ENCODE measurements around the gene PHAF1.
A peak's percentile ranks its signal among the peaks of the same experiment; 100 is the strongest.

Gene PHAF1

DNA sequence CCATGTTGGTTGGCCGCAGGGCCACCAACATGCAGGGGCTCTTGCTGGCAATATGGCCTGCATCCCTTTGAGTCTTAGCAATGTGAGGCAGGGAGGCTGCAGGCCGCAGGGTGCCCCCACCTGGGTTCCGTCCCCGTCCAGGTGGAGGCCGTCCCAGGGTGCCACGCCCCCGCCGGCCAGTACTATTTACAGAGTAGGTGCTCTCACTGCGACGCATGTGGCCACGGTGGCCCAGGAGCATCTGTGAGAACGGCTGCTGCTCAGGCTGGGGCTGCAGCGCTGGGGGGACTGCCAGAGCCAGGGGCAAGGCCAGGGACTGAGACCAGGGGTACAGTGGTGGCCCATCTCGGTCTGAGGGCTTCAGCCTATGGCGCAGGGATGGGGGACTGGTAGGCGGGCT, 70.4 kb downstream of the PHAF1 start:
- no peak for DNase-seq (ENCODE audit: low spot score)

DNA sequence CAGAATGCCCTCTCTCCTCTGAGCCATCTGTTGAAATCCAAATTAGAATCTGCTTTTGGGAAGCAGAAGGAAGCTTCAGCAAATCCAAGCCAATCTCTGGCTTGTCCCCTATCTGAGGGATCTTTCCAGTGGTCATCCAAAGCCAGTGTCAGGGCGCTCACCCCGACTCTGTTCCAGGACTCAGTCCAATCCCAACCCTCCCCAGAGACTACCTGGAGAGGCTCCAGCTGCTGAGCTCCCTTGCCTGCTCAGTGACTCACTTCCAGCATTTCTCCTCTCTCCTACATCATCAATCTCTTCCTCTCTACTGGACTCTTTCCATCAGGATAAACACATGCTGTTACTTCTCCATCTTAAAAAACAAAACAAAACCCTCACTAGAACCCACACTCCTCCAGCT, 71.6 kb downstream of the PHAF1 start:
- DNase-seq (ENCODE audit: low spot score), result peak; percentile 52

DNA sequence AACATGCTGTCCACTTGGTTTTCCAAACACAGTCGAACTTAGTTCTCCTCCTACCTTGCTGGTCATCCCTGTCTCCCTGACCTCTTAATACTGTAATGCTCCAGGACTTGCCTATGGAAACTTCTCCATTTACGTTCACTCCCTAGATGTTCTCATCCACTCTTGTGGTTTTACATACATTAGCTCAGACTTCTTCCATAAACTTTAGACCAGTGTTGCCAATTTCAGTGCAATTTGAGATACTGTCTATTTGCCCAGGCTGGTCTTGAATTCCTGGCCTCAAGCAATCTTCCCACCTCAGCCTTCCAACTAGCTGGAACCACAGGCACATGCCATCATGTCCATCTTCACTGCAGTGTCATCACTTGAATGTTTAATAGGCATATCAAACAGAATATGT, 72.5 kb downstream of the PHAF1 start:
- DNase-seq (ENCODE audit: low spot score), result no peak

DNA sequence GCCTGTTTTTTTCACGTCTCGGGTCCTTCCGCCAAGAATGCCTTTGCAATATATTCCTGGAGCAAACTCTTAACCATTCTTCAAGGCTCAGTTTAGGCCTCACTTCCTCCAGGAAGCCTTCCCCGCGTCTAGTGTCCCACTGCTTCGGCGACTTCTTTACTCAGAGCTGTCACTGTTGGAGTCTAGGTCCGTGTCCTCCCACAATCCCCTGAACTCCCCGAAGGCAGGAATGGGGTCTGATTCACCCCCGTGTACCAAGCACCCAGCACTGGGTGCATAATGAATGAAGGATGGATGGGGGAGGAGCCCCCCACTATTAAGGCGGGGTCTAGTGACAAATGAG, 73.5 kb downstream of the PHAF1 start:
- no peak for DNase-seq (ENCODE audit: low spot score)

DNA sequence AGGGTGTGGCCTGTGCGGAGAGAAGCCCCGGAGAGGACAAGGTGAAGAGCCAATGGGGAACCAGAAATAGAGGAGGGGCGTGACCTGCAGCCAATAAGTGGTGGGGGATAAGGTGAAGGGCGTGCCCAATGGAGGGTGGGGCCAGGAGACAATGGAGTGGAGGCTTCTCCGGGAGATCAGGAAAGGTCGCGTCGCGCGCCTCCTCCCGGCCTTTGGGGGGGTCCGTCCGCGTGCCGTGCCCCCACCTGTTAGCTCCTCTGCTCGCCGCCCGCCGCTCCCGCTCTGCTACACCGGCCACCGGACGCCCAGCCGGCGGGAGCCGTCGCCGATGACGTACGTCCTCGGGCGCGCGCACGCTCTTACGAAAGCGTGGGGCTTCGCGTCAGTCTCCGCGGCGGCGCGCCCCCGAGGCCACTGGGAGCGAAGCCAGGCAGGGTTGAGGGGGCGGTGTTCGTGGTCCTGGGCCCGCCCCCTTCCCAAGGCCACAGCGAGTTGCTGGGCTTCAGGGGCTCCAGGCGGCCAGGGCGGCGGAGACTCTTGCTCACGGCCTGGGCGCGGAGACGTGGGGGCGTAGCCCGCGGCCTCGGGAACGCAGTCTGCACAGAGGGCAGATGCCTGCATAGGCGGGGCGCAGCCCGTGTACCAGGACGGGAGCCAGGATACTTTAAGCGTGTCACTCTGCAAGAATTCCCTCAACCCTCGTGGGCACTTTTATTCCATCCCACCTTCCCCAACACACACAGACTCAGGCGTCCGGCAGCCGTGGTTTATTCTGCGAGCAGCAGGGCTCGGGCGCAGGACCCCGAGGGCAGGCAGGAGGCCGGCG, 74.1 kb downstream of the PHAF1 start, which contains the start of gene MATCAP1:
TSS of gene MATCAP1 (minus strand) at position 337 of the 826 bp plus-strand sequence. CDS start 3,353 bp downstream, outside the sequence.
- peak; percentile 98 for DNase-seq (ENCODE audit: low spot score)

DNA sequence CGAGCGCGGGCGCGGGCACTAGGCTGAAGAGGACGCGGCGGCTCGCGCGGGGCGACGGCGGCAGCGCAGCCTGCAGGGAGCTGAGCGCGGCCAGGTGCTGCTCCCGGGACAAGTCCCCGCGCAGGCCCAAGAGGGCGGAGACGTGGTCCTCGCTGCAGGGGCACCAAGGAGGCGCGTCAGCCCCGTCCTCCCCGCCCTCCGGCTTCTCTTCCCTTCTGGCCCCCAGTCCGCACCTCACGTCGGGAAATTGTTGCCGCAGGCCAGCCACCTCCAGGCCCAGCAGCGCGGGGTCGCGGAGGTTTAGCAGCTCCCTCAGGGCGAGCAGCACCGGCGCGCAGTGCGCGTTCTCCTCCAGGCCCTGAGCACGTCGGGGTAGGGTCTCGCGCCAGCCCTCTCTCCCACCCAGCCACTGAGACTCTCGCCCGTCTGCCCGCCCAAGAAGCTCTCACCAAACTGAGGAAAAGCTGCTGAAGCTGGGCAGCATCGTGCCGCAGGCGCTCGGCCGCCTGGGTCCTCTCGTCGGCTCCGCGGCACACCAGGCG, 74.8 kb downstream of the PHAF1 start:
- no peak for DNase-seq (ENCODE audit: low spot score)

DNA sequence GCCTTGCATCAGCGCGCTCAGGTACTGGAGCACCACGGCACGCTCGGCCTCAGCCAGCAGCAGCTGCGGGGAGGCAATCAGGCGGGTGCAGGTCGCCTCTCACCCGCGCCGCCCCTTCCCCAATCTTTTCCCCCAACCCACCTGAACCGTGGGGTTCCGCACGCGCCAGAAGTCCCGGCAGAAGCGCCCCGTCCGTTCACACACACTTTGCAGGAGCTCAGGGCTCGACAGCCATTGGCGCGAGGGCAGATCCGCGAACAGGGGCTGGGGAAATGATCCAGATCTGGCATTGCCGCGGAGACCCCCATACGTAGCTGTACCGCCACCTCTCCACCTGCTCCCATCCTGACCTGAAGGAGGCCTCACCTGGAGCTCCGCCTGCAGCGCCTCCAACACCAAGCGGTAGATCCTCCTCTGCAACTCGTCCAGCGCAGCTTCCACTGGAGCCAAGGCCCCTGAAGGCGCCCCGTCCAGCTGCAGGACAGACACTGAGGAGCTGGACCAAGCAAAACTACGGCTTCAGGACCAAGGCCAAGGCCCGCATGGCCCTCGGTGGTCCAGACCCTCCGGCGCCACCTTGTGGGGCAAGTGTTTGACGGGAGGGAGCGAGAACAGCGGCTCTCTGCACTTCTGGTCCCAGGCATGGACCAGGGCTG, 75.4 kb downstream of the PHAF1 start:
- DNase-seq (ENCODE audit: low spot score), result peak; percentile 90

DNA sequence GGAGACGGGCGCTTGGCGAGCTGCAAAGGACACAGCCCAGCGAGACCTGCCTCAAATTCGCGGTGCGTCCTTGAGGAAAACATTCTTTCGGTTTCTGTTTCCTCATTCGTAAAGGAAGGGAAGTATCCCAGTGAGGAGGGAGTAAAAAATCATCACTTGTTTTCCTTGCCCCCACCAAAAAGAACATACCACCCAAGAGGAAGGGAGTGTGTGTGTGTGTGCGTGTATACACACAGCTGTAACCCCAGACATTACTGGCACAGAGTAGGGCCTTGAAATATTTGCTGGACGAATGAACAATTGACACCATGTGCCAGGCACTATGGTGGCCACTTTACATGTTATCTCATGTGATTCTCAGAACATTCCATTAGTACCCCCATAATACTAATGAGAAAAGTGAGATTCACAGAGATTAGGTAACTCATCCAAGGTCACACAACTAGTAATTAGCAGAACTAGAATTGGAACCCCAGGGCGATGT, 76.0 kb downstream of the PHAF1 start:
- DNase-seq (ENCODE audit: low spot score), result no peak

DNA sequence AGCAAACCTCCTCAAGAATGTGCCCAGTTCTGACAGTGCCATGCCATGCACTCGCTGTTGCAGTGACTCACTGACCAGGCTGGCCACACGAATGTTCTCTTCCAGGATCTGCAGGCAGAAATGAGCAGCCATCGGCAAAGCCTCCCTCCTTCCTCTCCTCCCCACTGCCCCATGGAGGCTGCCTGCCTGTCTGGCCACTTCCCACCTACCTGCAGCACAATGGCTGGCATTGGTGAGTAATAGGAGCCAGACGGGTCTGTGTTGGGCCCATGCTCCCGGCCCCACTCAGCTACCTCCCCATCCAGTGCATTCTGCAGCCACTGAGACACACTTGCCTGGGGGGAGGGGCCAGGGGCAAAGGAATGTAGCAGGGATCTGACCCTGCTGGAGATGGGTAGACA, 76.8 kb downstream of the PHAF1 start:
- peak; percentile 93 for DNase-seq (ENCODE audit: low spot score)

DNA sequence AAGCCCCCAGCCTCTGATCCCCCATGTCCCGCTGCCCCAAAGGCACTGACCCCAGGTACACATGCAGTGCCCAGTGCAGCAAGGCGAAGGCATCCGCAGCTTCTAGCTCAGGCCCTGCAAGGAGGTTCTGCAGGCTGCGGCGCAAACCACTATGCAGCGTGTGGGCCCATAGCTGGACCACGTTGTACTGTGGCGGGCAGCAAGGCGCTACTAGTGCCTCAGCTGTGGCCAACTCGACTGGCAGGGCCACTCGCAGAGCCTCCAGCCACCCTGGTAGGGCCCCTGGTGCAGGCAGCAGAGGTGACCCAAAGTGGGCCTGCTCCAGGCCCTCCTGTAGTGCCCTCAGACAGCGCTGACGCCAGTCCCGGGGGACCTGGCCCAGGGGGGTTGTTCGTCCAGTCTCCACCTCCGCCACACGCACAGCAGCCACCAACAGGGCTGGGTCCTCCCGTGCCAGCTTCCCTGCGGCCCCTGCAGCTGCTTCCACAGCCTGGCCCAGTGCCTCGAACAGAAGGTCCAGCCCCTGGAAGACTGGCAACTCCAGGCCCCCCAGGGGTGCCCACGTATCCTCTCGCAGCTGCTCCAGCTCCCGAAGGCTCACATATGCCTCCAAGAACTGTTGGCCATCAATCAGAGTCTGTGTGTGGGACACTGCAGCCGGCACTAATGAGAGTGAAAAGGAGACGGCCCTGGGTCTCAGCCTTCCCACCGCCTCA, 77.6 kb downstream of the PHAF1 start:
- DNase-seq (ENCODE audit: low spot score), result no peak

DNA sequence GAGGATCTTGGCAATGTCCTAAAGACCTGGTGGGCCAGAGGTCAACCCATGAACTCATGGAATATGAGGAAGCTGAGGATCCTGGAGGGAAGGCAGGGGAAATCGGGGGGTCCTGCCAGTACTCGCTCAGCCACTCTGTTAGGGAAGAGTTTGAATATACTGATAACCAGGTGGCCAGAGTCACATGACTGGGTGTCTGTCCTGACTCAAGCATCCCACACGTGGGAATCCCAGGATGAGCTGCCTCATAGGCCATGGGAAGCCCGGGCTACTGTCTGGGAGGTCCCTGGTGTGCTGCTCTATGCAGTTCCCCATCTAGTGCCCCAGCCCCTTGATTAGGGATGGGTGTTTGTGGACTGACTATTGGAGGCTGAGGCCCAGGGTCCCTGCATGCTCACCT, 78.6 kb downstream of the PHAF1 start:
- DNase-seq (ENCODE audit: low spot score), result no peak

DNA sequence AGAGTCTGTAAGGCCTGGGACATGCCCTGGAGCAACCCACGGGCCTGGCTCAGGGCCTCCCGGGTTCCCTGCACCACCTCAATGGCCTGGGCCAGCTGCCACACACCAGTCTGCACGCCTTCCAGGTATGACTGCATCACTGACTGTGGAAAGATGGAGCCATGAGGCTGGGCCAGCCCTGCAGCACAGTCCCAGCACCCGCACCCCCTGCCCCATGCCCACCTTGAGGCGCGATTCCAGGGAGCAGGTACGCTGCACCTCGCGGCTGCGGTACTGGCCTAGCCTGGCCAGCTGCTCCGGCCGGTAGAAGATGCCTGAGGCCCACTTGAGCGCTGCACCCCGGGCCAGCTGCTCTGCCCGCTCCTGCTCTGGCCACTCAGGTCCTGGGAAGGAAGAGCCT, 79.1 kb downstream of the PHAF1 start:
- no peak for DNase-seq (ENCODE audit: low spot score)

DNA sequence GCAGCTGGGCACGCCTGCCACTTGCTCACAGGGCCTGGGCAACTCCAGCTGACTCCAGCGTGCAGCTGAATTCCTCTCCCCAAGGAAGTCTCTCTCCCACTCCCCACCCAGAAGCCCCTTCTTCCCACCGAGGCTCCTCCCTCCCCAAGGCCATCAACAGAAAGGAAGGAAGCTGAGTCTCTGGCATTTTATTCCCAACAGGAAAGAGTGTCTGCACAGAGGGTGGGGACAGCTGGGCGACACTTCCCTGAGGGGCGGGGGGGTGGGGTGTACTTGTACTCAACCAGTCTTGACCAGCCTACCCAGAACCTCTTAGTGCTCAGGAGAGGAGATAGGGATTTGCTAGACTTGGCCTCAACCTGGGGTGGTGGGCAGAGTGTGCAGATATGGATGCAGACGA, 80.3 kb downstream of the PHAF1 start, which contains the start of gene EXOC3L1:
TSS of gene EXOC3L1 (minus strand) at position 96 of the 400 bp plus-strand sequence. CDS start 460 bp downstream, outside the sequence.
- DNase-seq (ENCODE audit: low spot score), result no peak

DNA sequence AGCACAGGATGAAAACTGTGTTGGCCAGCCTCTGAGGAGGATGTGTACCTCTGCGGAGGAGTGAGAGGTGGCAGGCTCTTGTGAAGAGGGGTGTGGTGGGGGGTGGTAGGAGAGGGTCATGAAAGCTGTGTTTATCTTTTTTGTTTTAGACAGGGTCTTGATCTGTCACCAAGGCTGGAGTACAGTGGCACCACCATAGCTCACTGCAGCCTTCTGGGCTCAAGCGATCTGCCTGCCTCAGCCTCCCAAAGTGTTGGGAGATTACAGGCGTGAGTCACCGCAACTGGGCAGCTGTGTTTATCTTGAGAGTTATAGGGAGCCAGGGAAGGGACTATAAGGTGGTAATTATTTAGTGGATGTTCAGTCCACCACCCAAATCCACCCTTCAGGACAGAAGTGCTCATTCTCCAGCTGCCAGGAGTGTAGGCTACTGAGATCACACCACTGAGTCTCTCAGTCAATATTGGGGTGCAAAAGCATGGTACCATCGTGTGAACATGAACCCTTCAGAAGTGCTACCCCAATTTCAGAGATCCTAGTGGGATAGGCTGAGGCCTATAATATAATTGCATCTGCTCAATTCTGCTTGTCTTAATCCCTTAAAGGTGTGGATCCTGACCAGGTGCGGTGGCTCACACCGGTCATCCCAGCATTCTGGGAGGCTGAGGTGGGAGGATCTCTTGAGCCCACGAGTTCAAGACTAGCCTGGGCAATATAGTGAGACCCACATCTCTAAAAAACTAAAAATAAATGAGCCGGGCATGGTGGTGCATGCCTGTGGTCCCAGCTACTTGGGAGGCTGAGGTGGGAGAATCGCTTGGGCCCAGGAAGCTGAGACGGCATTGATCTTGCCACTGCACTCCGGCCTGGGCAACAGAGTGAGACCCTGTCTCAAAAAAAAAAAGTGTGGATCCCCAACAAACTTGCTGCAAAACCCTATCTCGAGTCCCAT, 81.0 kb downstream of the PHAF1 start:
- DNase-seq (ENCODE audit: low spot score), result no peak

DNA sequence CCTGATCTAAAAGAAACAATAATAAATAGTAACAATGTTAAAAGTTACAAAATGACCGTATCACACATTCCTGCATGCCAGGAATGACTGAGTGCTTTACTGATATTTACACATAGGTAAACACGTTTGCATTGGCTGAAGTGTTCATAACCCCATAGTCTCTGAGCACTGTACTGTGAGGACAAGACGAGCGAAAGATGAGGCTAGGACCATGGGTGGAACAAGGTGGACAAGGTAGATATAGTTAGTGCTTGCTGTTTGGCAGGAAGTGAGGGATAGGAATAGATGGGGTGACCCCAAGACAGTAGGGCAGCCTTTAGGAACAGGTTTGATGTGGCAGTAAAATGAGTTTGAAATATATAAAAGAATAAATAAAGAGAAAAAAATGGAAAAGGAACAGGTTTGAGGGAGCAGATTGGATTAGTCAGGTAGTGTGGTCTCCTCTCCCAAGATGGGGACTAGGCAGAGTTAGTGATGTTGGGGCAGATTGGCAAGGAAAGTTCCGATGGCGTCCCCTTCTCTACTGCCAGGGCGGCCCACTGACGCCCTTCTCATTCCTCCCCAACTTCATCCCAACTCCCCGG, 81.8 kb downstream of the PHAF1 start:
- DNase-seq (ENCODE audit: low spot score), result no peak

DNA sequence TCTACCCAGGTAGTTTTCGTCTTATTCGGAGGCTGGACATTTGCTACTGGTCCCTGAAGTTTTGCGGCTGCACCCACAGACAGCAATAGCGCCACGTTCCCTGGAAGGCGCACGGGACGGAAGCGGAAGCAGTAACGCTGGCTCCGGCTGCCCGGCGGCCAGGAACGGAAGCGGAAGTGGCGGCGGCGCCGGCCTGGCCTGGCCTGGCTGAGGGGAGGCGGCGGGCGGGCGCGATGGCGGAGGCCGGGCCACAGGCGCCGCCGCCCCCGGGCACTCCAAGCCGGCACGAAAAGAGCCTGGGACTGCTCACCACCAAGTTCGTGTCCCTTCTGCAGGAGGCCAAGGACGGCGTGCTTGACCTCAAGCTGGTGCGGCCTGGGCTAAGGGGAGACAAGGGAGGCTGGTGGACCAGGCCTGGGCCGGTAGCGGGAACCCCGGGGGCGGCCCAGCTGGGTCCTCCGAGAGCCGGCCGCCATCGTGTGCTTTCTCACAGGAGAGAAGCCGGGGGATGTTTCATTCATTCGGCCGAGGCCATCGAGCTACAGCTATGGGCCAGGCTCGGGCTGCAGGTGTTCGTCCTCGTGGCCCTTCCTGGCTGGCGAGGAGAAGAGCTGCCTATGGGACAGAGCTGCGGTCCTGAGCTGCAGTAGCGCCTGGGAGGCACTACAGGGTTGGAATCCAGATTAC, 82.4 kb downstream of the PHAF1 start, which contains the start of gene E2F4:
TSS of gene E2F4 (plus strand) at position 161 of the 687 bp plus-strand sequence. CDS start at position 234, 73 bp downstream.
- peak; percentile 93 for DNase-seq (ENCODE audit: low spot score)

DNA sequence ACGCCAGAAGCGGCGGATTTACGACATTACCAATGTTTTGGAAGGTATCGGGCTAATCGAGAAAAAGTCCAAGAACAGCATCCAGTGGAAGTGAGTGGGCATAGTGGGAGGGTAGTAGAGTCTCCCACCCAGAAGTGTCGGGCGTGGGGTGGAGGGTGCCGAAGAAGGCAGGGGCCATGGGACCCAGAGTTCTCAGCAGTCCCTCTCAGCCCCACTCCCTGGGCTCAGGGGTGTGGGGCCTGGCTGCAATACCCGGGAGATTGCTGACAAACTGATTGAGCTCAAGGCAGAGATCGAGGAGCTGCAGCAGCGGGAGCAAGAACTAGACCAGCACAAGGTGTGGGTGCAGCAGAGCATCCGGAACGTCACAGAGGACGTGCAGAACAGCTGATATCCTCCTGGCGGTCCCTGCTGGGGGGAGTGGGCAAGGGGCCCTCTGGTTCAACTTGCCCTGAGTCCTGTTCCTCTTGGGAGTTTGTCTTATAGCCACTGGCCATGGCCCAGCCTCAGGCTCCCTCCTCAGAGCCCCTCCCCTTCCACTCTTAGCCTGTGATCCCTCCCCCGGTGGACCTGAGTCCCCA, 83.1 kb downstream of the PHAF1 start:
- DNase-seq (ENCODE audit: low spot score), result no peak

DNA sequence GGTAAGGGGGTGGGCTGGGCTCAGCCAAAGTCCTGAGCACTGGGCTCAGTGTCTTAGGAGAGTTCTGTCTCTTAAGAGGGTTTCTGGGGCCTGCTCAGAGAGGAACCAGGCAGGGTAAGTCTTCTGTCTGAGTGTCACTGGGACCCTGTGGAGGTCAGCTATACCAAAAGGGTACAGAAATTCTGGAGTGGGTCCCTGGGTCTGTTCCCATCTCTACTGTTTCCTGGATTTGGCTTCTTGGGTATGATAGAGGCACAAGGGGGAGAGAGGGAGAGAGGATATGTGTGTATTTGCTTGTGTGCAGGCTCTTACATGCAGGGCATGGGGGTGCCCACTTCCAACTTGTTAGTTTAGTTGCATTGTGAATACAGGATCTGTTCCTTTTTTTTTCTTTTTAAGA, 83.8 kb downstream of the PHAF1 start:
- DNase-seq (ENCODE audit: low spot score), result no peak

DNA sequence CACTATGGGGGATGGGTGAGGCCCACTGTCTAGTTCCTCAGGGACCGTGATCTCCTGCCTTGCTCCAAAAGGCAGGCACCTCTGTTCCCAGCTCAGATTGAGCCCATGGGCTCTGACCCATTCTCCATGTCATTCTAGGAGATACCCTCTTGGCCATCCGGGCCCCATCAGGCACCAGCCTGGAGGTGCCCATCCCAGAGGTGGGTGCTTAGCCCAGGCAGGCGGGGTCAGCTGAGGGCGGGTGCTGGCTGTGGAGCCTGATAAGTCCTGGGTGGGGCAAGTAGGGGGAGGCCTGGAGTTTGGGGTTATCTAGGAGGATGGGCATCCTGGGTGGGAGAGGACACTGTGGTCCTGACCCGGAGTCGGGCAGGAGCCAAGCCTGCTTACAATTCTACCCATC, 84.5 kb downstream of the PHAF1 start:
- DNase-seq (ENCODE audit: low spot score), result no peak

DNA sequence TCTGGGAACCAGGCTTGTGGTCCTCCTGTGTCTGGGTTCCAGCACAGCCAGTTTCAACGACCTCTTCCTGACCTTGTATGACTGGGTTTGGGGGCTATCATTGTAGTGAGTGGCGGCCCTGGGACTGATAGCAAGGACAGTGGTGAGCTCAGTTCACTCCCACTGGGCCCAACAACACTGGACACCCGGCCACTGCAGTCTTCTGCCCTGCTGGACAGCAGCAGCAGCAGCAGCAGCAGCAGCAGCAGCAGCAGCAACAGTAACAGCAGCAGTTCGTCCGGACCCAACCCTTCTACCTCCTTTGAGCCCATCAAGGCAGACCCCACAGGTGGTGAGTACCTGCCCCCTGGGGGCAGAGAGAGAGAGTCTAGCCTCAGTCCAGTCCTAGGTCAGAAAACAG, 85.9 kb downstream of the PHAF1 start:
- DNase-seq (ENCODE audit: low spot score), result no peak

Measured in kidney tubule cell (primary cell).